GM12878 (cell line): ENCODE data around the gene DNAH9. TPM values are rescaled to one million over a fixed set of nuclear protein-coding genes. Genes with fewer than 3 reads are reported as not detected.

Source experiments
- ATAC-seq: fragments of 200-7000 bp; cut with Tn5 transposase; 3 replicates; pipeline ENCODE4 v1.9.1; 2020; ENCODE audit warnings: mild to moderate bottlenecking, moderate library complexity
- BruUV-seq: library from RNA; stranded (reverse); fragments of 400-500 nt; replicated peaks from 2 replicates; lab custom pipeline; 2021; lab: Mats Ljungman, UMichigan
- CTCF ChIA-PET: fragments of 300-600 bp; sonication (Branson Sonifier 250); formaldehyde crosslinking; extraction: SDS; loops from one replicate; lab custom pipeline; 2021; ENCODE audit warnings: inconsistent platforms; lab: Yijun Ruan, JAX
- POLR2A ChIA-PET: fragments of 350-600 bp; formaldehyde crosslinking; extraction: SDS; loops from one replicate; lab custom pipeline; 2021; ENCODE audit warnings: inconsistent platforms; lab: Charles Lee
- RAD21 ChIA-PET: fragments of 300-600 bp; sonication (Branson Sonifier 250); formaldehyde crosslinking; loops from one replicate; lab custom pipeline; 2023; ENCODE audit warnings: antibody characterized with exemption; ENCODE audit not compliant: unreplicated experiment; lab: Charles Lee
- SMC1A ChIA-PET: fragments of 300-600 bp; sonication (Branson Sonifier 250); formaldehyde crosslinking; loops from one replicate; lab custom pipeline; 2023; ENCODE audit not compliant: unreplicated experiment, uncharacterized antibody; lab: Charles Lee
- DNase-seq: peaks from one replicate; pipeline ENCODE4 v3.0.0-alpha.2; 2011; ENCODE audit warnings: low read depth, low spot score
- FAIRE-seq: peaks from 3 replicates; lab custom pipeline; 2011; peaks lifted over from hg19 to GRCh38; lab: Jason Lieb, UNC
- H2AFZ ChIP-seq: 2 replicates; pipeline ENCODE4 v1.6.0; 2011; ENCODE audit warnings: low read depth, low read length, control low read depth; ENCODE audit not compliant: control insufficient read depth
- H3K27ac ChIP-seq: 2 replicates; pipeline ENCODE4 v1.5.1; 2011; ENCODE audit warnings: control low read depth; ENCODE audit not compliant: control insufficient read depth, insufficient read depth
- H3K27me3 ChIP-seq, 2 experiments: replicated peaks in 1 of 2; 2 replicates each; pipeline versions ENCODE4 v1.6.0 to v1.6.1; 2011; ENCODE audit warnings: low read length in 1 of 2; ENCODE audit not compliant: control insufficient read depth in 2 of 2, insufficient read depth in 2 of 2
- H3K36me3 ChIP-seq, 2 experiments: 2 replicates each; pipeline ENCODE4 v1.5.1; 2011; ENCODE audit warnings: low read length in 1 of 2; ENCODE audit not compliant: control insufficient read depth in 2 of 2, insufficient read depth in 2 of 2
- H3K4me1 ChIP-seq: 2 replicates; pipeline ENCODE4 v1.6.1; 2011; ENCODE audit warnings: mild to moderate bottlenecking, low read length, moderate library complexity, mixed read lengths; ENCODE audit not compliant: control insufficient read depth, insufficient read depth
- H3K4me2 ChIP-seq: 2 replicates; pipeline ENCODE4 v1.6.0; 2011; ENCODE audit warnings: control low read depth; ENCODE audit not compliant: control insufficient read depth, insufficient read depth
- H3K4me3 ChIP-seq: fragments of 200-600 bp; sonication (generic); 2 replicates; pipeline ENCODE4 v1.5.1; 2016
- H3K79me2 ChIP-seq: 2 replicates; pipeline ENCODE4 v1.6.0; 2011; ENCODE audit warnings: low read length; ENCODE audit not compliant: control insufficient read depth, insufficient read depth
- H3K9ac ChIP-seq: 2 replicates; pipeline ENCODE4 v1.8.0; 2011; ENCODE audit warnings: low read length, control low read depth, mixed read lengths; ENCODE audit not compliant: control insufficient read depth, insufficient read depth
- H3K9me3 ChIP-seq: replicated peaks from 3 replicates; pipeline ENCODE4 v1.5.1; 2011; ENCODE audit warnings: mild to moderate bottlenecking, low read length; ENCODE audit not compliant: control insufficient read depth, insufficient read depth
- H4K20me1 ChIP-seq: 2 replicates; pipeline ENCODE4 v1.6.0; 2011; ENCODE audit not compliant: control insufficient read depth, insufficient read depth
- CHD4 ChIP-seq: fragments of 200-600 bp; sonication (generic); IDR thresholded peaks from 2 replicates; pipeline ENCODE4 v1.6.1; 2016; ENCODE audit warnings: mild to moderate bottlenecking
- CREB1 ChIP-seq: IDR thresholded peaks from 2 replicates; pipeline ENCODE4 v1.6.1; 2012; ENCODE audit warnings: low read depth, mild to moderate bottlenecking, inconsistent platforms
- MEF2B ChIP-seq: fragments of 450-650 bp; IDR thresholded peaks from 2 replicates; pipeline ENCODE4 v1.6.1; 2018; ENCODE audit warnings: mild to moderate bottlenecking, moderate library complexity; ENCODE audit not compliant: partially characterized antibody, poor library complexity, severe bottlenecking
- MYC ChIP-seq: IDR thresholded peaks from 2 replicates; pipeline ENCODE4 v1.6.1; 2011; ENCODE audit warnings: mild to moderate bottlenecking, low read length, moderate library complexity, inconsistent platforms; ENCODE audit not compliant: insufficient read depth, insufficient replicate concordance, insufficient read length, severe bottlenecking
- NFXL1 ChIP-seq: fragments of 450-650 bp; IDR thresholded peaks from 2 replicates; pipeline ENCODE4 v1.6.1; 2017; ENCODE audit warnings: antibody characterized with exemption, mild to moderate bottlenecking, borderline replicate concordance
- NRF1 ChIP-seq: conservative IDR thresholded peaks from 2 replicates; pipeline ENCODE4 v1.6.1; 2011; ENCODE audit warnings: mild to moderate bottlenecking, low read depth, low read length, improper control_type of control experiment
- RBBP5 ChIP-seq: fragments of 200-600 bp; sonication (generic); conservative IDR thresholded peaks from 2 replicates; pipeline ENCODE4 v1.6.1; 2016
- TAF1 ChIP-seq: IDR thresholded peaks from 2 replicates; pipeline ENCODE4 v1.6.1; 2011; ENCODE audit warnings: mild to moderate bottlenecking, low read depth, low read length, borderline replicate concordance
- YBX1 ChIP-seq: fragments of 450-650 bp; IDR thresholded peaks from 2 replicates; pipeline ENCODE4 v1.6.1; 2016; ENCODE audit warnings: antibody characterized with exemption
- WGBS: methylation state at CpG from one replicate; pipeline ENCODE4 v1.1.6; 2016; ENCODE audit warnings: low lambda C conversion rate; ENCODE audit not compliant: insufficient replicate concordance, insufficient coverage; ENCODE audit errors: missing lambda C conversion rate; 5-methylcytosine and 5-hydroxymethylcytosine counted together
- in situ Hi-C: fragments of 300-500 bp; cut with MboI; formaldehyde crosslinking; loops from 9 replicates; pipeline ENCODE4 v1.14.3; 2018; ENCODE audit warnings: mixed read lengths
- intact Hi-C: fragments of 100-400 bp; cut with micrococcal nuclease; formaldehyde crosslinking; loops from one replicate; pipeline ENCODE4 v1.14.2; 2022; ENCODE audit not compliant: unreplicated experiment
- polyA plus RNA-seq, 11 experiments: library from polyadenylated mRNA; depleted of rRNA in 4 of 11; unstranded in 6 of 11; stranded (reverse) in 5 of 11; fragments of >200 nt; fragmentation: Nextera tagmentation in 4 of 11; fragmentation: Illumina TruSeq in 1 of 11; extraction: Ambion mirVana in 4 of 11; extraction: Trizol in 1 of 11; gene quantifications; 1 replicate in 1 of 11; 2 replicates in 10 of 11; pipeline versions ENCODE4 v1.2.1 to v1.2.3, GENCODE V29; 2011 to 2016; ENCODE audit warnings: inconsistent platforms in 2 of 11, missing spikeins in 2 of 11, low read depth in 1 of 11
- total RNA-seq, 4 experiments: library from RNA; depleted of rRNA in 3 of 4; stranded (reverse); fragments of >200 nt in 3 of 4; fragmentation: Illumina TruSeq in 1 of 4; extraction: Trizol in 1 of 4; gene quantifications; 2 replicates each; pipeline versions ENCODE4 v1.2.1 to v1.2.3, GENCODE V29; 2013 to 2021
- TF ChIP-seq, protein P1 (sequence below): fragments of 450-650 bp; formaldehyde crosslinking; IDR thresholded peaks from 2 replicates; pipeline ENCODE4 v1.4.0; 2020; ENCODE audit warnings: mild to moderate bottlenecking, moderate library complexity
- TF ChIP-seq, protein P2 (sequence below): fragments of 450-650 bp; IDR thresholded peaks from 2 replicates; pipeline ENCODE4 v1.6.1; 2017; ENCODE audit warnings: mild to moderate bottlenecking, low read depth, inconsistent platforms; ENCODE audit not compliant: poor library complexity, severe bottlenecking
- TF ChIP-seq, protein P3 (sequence below): fragments of 450-650 bp; IDR thresholded peaks from 2 replicates; pipeline ENCODE4 v1.6.1; 2017; ENCODE audit warnings: antibody characterized with exemption, mild to moderate bottlenecking, moderate library complexity

The DNAH9 gene
- total and polyA plus RNA-seq, 10 of the 15 experiments (the other 5 are each of a cell fraction or from before 2014, with no cell fraction given), result 0.10 to 0.40 (median 0.19) TPM; not detected in 7

DNA sequence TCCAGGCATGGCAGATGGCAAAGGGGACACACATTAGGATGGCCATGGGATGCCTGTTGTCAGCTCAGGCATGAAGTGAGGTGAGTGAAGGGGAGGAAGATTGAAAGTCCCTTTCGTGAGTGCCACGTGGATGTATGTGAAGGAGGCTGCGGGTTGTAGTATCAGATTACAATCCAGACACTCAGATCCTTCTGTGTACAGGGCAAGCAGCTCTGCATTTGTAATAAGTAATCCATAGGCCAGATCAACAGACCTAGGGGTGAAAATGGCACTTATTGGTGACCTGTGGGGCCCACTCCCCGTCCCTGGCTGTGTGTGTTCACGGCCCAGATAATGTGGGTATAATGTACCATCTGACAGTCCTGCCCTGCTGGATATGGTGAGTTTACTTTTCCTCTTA is 159.5 kb downstream of the DNAH9 start:
- RAD21 ChIA-PET, result no interaction called here
- CTCF ChIA-PET, result no interaction called here
- no TSS peak for BruUV-seq
- FAIRE-seq (no peak), ATAC-seq (no peak), DNase-seq (no peak)
- H2AFZ ChIP-seq, result no peak overlapping the region
- SMC1A ChIA-PET, result no interaction called here
- no peaks in the 10 kb centered on the region for H3K4me1 ChIP-seq
- in situ Hi-C loops (no loop called here), intact Hi-C loops (no loop called here)
- H3K9ac ChIP-seq, result no peak overlapping the region
- 25% methylated on average over 5 of the region's 5 CpGs for WGBS
- H3K36me3 ChIP-seq, result no peaks in the 10 kb centered on the region
- no peak overlapping the region for H3K4me2 ChIP-seq
- no peak overlapping the region for H3K27ac ChIP-seq
- no peaks in the 10 kb centered on the region for H3K27me3 ChIP-seq
- H4K20me1 ChIP-seq, result no peaks in the 10 kb centered on the region
- no peaks in the 10 kb centered on the region for H3K9me3 ChIP-seq
- TF ChIP-seq CHD4, result no peak
- TF ChIP-seq NRF1, result no peak
- TF ChIP-seq CREB1, result no peak
- TF ChIP-seq NFXL1, result no peak
- no peak for TF ChIP-seq MYC
- TF ChIP-seq RBBP5, result no peak
- TF ChIP-seq, protein P1, sequence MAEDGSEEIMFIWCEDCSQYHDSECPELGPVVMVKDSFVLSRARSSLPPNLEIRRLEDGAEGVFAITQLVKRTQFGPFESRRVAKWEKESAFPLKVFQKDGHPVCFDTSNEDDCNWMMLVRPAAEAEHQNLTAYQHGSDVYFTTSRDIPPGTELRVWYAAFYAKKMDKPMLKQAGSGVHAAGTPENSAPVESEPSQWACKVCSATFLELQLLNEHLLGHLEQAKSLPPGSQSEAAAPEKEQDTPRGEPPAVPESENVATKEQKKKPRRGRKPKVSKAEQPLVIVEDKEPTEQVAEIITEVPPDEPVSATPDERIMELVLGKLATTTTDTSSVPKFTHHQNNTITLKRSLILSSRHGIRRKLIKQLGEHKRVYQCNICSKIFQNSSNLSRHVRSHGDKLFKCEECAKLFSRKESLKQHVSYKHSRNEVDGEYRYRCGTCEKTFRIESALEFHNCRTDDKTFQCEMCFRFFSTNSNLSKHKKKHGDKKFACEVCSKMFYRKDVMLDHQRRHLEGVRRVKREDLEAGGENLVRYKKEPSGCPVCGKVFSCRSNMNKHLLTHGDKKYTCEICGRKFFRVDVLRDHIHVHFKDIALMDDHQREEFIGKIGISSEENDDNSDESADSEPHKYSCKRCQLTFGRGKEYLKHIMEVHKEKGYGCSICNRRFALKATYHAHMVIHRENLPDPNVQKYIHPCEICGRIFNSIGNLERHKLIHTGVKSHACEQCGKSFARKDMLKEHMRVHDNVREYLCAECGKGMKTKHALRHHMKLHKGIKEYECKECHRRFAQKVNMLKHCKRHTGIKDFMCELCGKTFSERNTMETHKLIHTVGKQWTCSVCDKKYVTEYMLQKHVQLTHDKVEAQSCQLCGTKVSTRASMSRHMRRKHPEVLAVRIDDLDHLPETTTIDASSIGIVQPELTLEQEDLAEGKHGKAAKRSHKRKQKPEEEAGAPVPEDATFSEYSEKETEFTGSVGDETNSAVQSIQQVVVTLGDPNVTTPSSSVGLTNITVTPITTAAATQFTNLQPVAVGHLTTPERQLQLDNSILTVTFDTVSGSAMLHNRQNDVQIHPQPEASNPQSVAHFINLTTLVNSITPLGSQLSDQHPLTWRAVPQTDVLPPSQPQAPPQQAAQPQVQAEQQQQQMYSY, result no peak
- TF ChIP-seq, protein P2, sequence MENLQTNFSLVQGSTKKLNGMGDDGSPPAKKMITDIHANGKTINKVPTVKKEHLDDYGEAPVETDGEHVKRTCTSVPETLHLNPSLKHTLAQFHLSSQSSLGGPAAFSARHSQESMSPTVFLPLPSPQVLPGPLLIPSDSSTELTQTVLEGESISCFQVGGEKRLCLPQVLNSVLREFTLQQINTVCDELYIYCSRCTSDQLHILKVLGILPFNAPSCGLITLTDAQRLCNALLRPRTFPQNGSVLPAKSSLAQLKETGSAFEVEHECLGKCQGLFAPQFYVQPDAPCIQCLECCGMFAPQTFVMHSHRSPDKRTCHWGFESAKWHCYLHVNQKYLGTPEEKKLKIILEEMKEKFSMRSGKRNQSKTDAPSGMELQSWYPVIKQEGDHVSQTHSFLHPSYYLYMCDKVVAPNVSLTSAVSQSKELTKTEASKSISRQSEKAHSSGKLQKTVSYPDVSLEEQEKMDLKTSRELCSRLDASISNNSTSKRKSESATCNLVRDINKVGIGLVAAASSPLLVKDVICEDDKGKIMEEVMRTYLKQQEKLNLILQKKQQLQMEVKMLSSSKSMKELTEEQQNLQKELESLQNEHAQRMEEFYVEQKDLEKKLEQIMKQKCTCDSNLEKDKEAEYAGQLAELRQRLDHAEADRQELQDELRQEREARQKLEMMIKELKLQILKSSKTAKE, result no peak
- TF ChIP-seq MEF2B, result no peak
- TF ChIP-seq YBX1, result no peak
- no peak for TF ChIP-seq TAF1
- TF ChIP-seq, protein P3, sequence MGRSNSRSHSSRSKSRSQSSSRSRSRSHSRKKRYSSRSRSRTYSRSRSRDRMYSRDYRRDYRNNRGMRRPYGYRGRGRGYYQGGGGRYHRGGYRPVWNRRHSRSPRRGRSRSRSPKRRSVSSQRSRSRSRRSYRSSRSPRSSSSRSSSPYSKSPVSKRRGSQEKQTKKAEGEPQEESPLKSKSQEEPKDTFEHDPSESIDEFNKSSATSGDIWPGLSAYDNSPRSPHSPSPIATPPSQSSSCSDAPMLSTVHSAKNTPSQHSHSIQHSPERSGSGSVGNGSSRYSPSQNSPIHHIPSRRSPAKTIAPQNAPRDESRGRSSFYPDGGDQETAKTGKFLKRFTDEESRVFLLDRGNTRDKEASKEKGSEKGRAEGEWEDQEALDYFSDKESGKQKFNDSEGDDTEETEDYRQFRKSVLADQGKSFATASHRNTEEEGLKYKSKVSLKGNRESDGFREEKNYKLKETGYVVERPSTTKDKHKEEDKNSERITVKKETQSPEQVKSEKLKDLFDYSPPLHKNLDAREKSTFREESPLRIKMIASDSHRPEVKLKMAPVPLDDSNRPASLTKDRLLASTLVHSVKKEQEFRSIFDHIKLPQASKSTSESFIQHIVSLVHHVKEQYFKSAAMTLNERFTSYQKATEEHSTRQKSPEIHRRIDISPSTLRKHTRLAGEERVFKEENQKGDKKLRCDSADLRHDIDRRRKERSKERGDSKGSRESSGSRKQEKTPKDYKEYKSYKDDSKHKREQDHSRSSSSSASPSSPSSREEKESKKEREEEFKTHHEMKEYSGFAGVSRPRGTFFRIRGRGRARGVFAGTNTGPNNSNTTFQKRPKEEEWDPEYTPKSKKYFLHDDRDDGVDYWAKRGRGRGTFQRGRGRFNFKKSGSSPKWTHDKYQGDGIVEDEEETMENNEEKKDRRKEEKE, result no peak
- POLR2A ChIA-PET, result no interaction called here
- no peaks in the 10 kb centered on the region for H3K79me2 ChIP-seq
- H3K4me3 ChIP-seq, result no peak overlapping the region
